Coronary artery (tissue), 2 donors: ENCODE measurements around the gene SCN5A.

Experiments
- DNase-seq: peaks from one replicate; pipeline ENCODE4 v3.0.0-alpha.2; 2017; ENCODE audit warnings: low spot score
- H3K27ac ChIP-seq, 2 donors: fragments of 200-600 bp; sonication (generic); one replicate each; pipeline ENCODE4 v1.5.1; 2016 to 2019
- H3K4me3 ChIP-seq: fragments of 200-600 bp; sonication (generic); 2 replicates; pipeline ENCODE4 v1.5.1; 2016; ENCODE audit warnings: mild to moderate bottlenecking, moderate library complexity
- CTCF ChIP-seq: fragments of 200-600 bp; sonication (generic); IDR thresholded peaks from one replicate; pipeline ENCODE4 v1.5.1; 2019; ENCODE audit warnings: antibody characterized with exemption

Gene SCN5A

GRCh38 chr3:38636464-38636863, 13.0 kb downstream of the SCN5A start:
- no peak overlapping the region for H3K4me3 ChIP-seq
- H3K27ac ChIP-seq = no peak overlapping the region
- TF ChIP-seq CTCF = no peak
- no peak for DNase-seq

- H3K27ac ChIP-seq = no peak overlapping the region
- no peak overlapping the region for H3K4me3 ChIP-seq
- TF ChIP-seq CTCF = no peak
- no peak for DNase-seq
These were observed 15.4 kb downstream of the SCN5A start for GRCh38 chr3:38634111-38634510.

- DNase-seq = no peak
- no peak for TF ChIP-seq CTCF
- H3K27ac ChIP-seq = no peak overlapping the region
- no peak overlapping the region for H3K4me3 ChIP-seq
These were observed 16.5 kb downstream of the SCN5A start for GRCh38 chr3:38632989-38633388.

GRCh38 chr3:38630606-38631005, 18.9 kb downstream of the SCN5A start:
- TF ChIP-seq CTCF = no peak
- DNase-seq = no peak
- Histone ChIP-seq H3K4me3 (no peak overlapping the region), H3K27ac (no peak overlapping the region)

- DNase-seq = no peak
- no peak overlapping the region for H3K4me3 ChIP-seq
- TF ChIP-seq CTCF = no peak
- no peak overlapping the region for H3K27ac ChIP-seq
These were observed 19.4 kb downstream of the SCN5A start for GRCh38 chr3:38630070-38630469.

GRCh38 chr3:38628835-38629234, 20.7 kb downstream of the SCN5A start:
- Histone ChIP-seq H3K4me3 (no peak overlapping the region), H3K27ac (no peak overlapping the region)
- DNase-seq = no peak
- TF ChIP-seq CTCF = no peak

- DNase-seq = no peak
- no peak for TF ChIP-seq CTCF
These were observed 21.5 kb downstream of the SCN5A start for GRCh38 chr3:38627956-38628355.

More at GRCh38 chr3:38627956-38628355, 21.5 kb downstream of the SCN5A start:
- Histone ChIP-seq H3K4me3 (no peak overlapping the region), H3K27ac (no peak overlapping the region)
